GM08714 (cell line): ENCODE measurements around the gene WFIKKN2.

ENCODE experiments used
- H3K4me3 ChIP-seq: fragments of 200-500 bp; sonication (Bioruptor generic); 2 replicates; pipeline ENCODE4 v1.5.1; 2014; ENCODE audit warnings: mild to moderate bottlenecking, low read length, inconsistent platforms
- ZNF274 ChIP-seq: IDR thresholded peaks from 2 replicates; pipeline ENCODE4 v1.6.1; 2012; ENCODE audit warnings: mild to moderate bottlenecking, low read depth, low read length

Gene WFIKKN2

DNA sequence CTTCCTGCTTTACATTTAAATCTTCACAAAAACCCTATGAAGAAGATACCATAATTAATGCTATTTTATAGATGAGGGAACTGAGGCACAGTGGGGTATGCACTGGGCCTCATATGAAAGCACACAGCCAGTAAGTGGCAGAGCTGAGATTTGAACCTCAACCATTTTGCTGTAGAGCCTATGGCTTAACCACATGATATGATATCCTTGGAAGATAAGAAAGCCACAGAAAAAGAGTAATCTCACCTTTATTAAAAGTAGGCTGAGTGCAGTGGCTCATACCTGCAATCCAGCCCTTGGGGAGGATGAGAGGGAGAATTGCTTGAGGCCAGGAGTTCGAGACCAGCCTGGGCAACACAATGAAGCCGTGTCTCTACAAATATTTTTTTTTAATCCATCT is 45.8 kb downstream of the WFIKKN2 start:
- TF ChIP-seq ZNF274 = no peak
- no peak overlapping the region for H3K4me3 ChIP-seq

DNA sequence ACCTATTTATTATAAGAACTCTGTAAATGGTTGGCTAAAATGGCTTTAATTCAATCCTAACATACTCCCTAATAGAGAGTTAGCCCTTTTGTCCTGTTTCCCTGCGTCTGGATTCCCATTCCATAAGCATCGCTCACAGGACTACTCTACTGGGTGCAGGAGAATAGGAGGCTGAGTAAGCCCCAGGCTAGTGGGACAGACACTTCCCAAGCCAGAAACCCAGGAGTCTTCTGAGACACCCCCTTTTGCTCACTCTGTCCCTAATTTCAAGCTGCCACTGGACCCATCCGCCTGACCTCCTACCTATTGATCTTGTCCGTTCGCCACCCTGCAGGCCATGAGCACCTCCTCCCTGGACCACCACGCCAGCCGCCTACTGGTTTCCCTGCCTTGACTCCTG is 47.5 kb downstream of the WFIKKN2 start:
- TF ChIP-seq ZNF274 = no peak
- H3K4me3 ChIP-seq = no peak overlapping the region

DNA sequence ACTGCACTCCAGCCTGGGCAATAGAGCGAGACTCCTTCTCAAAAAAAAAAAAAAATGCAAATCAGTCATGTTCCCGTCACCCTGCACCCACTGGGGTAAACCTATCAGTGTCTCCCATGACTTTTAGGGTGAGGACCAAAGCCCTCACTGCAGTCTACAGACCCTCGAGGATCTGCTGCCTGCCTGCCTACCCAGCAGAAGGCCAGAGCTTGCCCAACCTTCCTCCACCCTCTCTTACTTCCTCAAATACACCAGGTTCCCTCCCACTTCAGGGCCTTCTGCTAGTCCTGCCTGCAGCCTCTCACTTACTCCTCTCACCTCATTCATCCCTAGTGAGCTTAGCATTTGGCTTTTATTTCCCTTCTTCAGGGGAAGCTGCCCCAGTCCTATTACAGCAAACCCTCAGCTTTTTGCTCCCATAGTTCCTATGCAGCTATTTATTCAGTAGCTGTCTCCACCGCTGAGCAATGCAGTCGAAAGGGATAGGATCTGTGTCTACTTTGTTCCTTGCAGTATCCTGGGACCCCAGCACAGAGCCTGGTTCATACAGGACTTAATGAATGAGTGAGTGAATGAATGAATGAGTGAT is 48.6 kb downstream of the WFIKKN2 start:
- H3K4me3 ChIP-seq = no peak overlapping the region
- no peak for TF ChIP-seq ZNF274

DNA sequence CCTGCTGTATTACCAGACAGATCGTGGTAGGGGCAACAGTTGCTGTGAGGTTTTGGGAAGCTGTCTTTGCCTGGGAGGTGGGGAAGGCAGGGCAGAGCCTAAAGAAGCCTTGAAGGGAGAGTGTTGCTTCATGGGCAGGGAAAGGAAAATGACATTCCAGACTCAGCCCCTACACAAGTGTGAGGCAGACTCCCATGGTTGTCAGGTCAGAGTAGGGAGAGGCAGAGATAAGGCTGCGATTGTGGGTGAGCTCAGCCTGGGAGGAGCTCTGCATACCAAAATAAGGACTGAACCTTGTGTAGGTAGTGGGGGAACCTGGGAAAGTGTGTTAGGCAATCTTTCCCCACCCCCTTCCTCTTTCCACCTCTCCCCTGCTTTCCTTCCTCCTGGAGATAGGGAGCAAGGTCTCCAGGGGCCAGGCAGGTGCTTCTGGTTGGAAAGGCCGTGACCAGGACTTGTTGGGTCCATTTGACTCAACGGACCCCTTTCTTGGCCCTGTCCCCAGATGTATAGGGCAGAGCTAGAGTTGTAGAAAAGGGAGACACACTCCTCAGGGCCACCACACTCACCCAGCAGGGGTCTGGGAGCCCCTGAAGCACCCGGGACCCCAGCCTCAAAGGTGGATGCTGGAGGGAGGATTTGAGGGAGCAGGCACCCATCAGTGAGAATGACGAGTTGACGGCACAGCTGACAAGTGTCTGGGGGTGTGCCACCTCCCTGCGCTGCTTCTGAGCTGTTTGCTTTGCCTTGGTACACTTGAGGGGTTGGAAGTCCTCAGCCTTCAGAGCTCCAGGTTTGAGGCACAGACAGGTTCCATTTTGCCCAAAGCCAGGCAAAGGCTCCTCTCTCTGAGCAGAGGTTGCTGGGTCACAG is 49.3 kb downstream of the WFIKKN2 start:
- no peak for TF ChIP-seq ZNF274
- no peak overlapping the region for H3K4me3 ChIP-seq

DNA sequence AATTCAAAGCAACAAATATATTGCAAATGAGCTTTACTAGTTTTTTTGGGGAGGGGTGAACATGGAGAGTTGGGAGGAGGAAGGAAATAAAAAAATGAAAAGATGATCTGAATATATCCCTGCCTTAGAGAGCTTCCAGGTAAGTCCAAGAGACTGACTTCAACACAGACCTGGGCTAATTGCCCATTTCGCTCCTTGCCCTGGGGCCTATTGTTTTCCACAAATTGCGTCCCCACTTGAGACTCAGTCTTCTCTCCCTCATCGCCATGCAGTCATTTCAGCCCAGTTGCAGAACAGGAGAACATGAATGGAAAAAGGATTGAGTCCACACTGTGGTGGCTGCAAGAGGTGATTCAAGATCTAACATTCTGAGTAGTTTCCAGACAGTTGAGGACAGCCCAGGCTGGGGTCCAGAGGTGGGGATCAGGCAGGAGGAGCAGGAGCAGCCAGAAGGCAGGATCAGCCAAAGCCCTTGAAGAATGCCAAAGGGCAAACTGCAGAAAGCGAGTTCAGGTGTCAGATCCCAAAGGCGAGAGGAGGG is 52.4 kb downstream of the WFIKKN2 start:
- no peak overlapping the region for H3K4me3 ChIP-seq
- no peak for TF ChIP-seq ZNF274

DNA sequence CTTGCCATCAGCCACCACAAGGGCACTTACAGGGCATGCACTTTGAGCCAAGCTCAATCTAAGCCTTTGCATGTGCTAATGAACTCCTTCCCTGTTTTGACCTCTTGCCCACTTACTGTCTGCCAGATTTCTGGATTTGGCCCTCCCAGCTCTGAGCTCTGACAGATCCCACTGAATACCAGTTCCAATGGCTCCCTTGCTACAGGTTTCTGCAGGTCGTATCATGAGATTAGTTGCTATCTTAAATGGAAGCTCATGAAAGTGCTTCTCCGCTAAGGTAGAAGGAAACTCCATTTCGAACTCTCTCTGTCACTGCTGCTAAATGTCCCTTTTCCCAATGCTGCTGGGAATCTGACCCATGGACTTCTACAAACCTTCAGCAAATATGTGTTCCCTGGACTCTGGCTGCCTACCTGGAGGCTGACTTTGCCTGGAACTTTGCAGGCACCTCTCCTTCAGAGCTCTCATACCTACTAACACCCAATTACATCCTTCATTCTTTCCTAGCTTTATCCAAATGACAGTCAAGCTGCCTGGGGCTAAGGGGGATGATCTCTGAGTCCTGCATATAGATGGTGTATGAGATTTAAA is 54.2 kb downstream of the WFIKKN2 start:
- no peak for TF ChIP-seq ZNF274
- H3K4me3 ChIP-seq = no peak overlapping the region

DNA sequence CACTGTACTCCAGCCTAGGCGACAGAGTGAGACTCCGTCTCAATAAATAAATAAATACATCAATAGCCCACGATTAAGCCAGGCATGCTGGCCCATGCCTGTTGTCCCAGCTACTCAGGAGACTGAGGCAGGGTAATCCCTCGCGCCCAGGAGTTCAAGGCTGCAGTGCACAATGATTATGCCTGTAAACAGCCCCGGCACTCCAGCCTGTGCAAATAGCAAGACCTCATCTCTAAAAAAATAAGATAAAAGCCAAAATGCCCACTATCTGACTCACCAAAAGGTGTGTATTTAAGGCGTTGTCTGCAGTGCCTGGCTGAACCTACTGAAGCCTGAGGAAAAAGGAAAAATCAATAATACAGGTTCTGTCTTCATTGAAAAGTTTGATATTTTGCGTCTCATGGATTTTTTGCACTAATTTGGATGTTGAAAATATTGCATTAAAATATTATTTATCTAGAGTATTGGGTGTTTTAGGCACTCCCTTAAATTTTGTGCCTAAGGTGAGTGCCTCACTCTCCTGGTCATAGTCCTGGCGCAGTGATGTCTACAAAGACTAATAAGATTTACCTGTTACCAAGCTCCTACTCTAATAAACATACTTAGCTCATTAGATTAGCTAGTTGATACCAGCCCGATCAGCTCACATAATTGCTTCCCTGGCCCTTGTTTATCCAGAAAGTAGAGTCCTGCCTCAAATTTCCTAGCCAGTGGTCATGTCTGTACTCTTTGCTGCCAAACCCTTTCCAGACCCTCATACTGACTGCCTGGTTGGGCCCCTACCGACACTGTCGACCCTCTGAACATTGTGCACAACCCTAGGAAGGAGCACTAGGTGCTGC is 55.5 kb downstream of the WFIKKN2 start:
- H3K4me3 ChIP-seq = no peak overlapping the region
- no peak for TF ChIP-seq ZNF274

DNA sequence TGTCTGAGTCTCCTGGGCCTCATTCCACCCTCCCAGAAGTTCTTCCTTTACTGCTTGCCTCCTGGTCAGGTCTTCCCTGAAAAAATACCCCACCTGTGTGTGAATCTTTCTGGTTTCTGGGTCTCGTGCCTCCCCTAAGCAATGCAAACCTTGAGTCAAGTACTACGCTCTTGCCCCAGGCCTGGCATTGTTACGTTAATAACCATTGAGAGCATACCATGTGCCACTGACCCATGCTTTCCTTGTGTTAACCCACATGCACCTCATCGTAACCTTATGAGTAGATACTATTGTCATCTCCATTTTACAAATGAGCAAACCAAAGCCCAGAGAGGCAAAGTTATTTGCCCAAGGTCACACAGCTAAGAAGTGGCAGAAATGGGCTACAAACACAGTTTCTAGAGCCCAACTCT is 56.2 kb downstream of the WFIKKN2 start:
- no peak for TF ChIP-seq ZNF274
- H3K4me3 ChIP-seq = no peak overlapping the region
